Activated CD8-positive, alpha-beta memory T cell treated with anti-CD3 and anti-CD28 coated beads for 24 hours (primary cell): ENCODE measurements around the gene KANSL2.
"Not testable (repeated sequence)": the region's sequence is repeated elsewhere in the genome, so short reads cannot be mapped to it uniquely, and the experiment has no call there.

ENCODE experiments used
- DNase-seq: peaks from one replicate; pipeline ENCODE4 v3.0.0-alpha.2; 2020

The KANSL2 gene

GRCh38 chr12:48681710-48682532 lies at the start of gene KANSL2:
Gene KANSL2 (minus strand): TSS chr12:48682238. CDS start chr12:48681632, 606 bp downstream.
- DNase-seq: peak; percentile 96

GRCh38 chr12:48728807-48729206 lies 46.8 kb upstream of the KANSL2 start:
- DNase-seq: no peak

- not testable (repeated sequence) for DNase-seq
Observed at GRCh38 chr12:48720737-48721136, 38.7 kb upstream of the KANSL2 start.

- not testable (repeated sequence) for DNase-seq
Observed at GRCh38 chr12:48720171-48720570, 38.1 kb upstream of the KANSL2 start.

GRCh38 chr12:48719002-48719401 lies 37.0 kb upstream of the KANSL2 start:
- DNase-seq: not testable (repeated sequence)

- no peak for DNase-seq
Observed at GRCh38 chr12:48717252-48717695, 35.2 kb upstream of the KANSL2 start.

- DNase-seq: peak; percentile 98
Observed at GRCh38 chr12:48716493-48717251, 34.6 kb upstream of the KANSL2 start, which contains the start of gene CCNT1. Gene CCNT1 (minus strand): TSS chr12:48716707. CDS start chr12:48716675, 32 bp downstream.

- DNase-seq: no peak
Observed at GRCh38 chr12:48716168-48716492, 34.1 kb upstream of the KANSL2 start.

GRCh38 chr12:48712209-48712608 lies 30.2 kb upstream of the KANSL2 start:
- no peak for DNase-seq

- DNase-seq: not testable (repeated sequence)
Observed at GRCh38 chr12:48698822-48699221, 16.8 kb upstream of the KANSL2 start.

- DNase-seq: no peak
Observed at GRCh38 chr12:48696626-48697025, 14.6 kb upstream of the KANSL2 start.

GRCh38 chr12:48695859-48696258 lies 13.8 kb upstream of the KANSL2 start:
- DNase-seq: no peak

GRCh38 chr12:48694038-48694437 lies 12.0 kb upstream of the KANSL2 start:
- DNase-seq: no peak

GRCh38 chr12:48693572-48693971 lies 11.5 kb upstream of the KANSL2 start:
- no peak for DNase-seq

GRCh38 chr12:48691826-48692487 lies 9.9 kb upstream of the KANSL2 start:
- no peak for DNase-seq

GRCh38 chr12:48690990-48691389 lies 9.0 kb upstream of the KANSL2 start:
- DNase-seq: no peak

GRCh38 chr12:48690436-48690835 lies 8.4 kb upstream of the KANSL2 start:
- no peak for DNase-seq

- DNase-seq: no peak
Observed at GRCh38 chr12:48688836-48689235, 6.8 kb upstream of the KANSL2 start.

GRCh38 chr12:48687592-48687991 lies 5.6 kb upstream of the KANSL2 start:
- no peak for DNase-seq

GRCh38 chr12:48686615-48687334 lies 4.7 kb upstream of the KANSL2 start:
- no peak for DNase-seq

GRCh38 chr12:48686037-48686595 lies 4.1 kb upstream of the KANSL2 start:
- no peak for DNase-seq

GRCh38 chr12:48683534-48683933 lies 1.5 kb upstream of the KANSL2 start:
- DNase-seq: no peak
